ENCODE data around the gene THRSP. TPM values are rescaled to one million over a fixed set of nuclear protein-coding genes. Genes with fewer than 3 reads are reported as not detected.

Gene THRSP
- total and polyA plus RNA-seq, 2 of the 8 experiments (the other 6 are each of a cell fraction or from before 2014, with no cell fraction given), result 0.11 TPM; not detected in 1

DNA sequence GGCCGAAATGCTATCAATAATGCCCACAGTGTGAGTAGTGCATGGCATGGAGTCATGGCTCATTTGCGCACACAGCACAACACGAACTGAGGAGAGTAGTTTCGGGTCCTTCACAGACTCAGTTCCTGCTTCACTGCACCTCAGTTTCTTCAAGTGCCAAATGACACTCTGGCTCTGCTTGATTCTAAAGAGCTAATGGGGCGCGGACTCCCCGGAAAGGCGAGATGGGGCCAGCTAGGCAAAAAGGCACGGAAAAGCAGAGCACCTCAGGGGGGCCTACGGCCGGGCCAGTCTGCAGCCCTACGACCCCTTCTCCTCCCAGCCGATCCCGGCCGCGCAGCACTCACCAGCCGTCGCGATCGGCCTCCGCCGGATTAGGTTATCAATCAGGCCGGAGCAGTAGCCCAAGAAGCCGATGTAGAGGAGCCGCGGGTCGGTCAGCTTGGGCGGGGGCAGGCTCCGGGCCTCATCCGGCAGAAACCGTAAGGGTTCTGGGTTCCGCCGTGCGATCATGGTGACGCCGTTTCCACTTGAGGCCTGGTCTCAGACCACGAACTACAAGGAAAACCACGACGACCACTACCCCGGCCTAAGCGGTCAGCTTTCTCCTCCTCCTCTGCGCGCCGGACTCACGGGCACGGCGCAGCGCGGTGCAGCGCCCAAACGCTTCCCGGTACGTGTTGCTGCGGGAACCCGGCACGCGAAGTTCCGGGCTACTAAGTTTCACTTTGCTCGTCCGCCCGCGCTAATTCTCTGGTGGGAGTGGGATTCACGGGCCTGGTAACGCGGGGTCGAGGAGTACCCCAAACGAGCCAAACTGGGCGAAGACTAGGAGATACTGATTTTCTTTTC is 15.8 kb downstream of the THRSP start, which contains the start of gene NDUFC2 (continued):
- TF ChIP-seq, protein P1, sequence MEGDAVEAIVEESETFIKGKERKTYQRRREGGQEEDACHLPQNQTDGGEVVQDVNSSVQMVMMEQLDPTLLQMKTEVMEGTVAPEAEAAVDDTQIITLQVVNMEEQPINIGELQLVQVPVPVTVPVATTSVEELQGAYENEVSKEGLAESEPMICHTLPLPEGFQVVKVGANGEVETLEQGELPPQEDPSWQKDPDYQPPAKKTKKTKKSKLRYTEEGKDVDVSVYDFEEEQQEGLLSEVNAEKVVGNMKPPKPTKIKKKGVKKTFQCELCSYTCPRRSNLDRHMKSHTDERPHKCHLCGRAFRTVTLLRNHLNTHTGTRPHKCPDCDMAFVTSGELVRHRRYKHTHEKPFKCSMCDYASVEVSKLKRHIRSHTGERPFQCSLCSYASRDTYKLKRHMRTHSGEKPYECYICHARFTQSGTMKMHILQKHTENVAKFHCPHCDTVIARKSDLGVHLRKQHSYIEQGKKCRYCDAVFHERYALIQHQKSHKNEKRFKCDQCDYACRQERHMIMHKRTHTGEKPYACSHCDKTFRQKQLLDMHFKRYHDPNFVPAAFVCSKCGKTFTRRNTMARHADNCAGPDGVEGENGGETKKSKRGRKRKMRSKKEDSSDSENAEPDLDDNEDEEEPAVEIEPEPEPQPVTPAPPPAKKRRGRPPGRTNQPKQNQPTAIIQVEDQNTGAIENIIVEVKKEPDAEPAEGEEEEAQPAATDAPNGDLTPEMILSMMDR (IDR thresholded peaks at IDR 0.05; ENCODE audit: control extremely low read depth in 1 of 3, insufficient read depth in 1 of 3, low read depth in 1 of 3, low read length in 3 of 3), result 0 out of 4 replicates have a peak, but pooled peaks of 1 of the 3 experiments have one; percentile 4
- TF ChIP-seq POU5F1 (IDR thresholded peaks at IDR 0.05; ENCODE audit: low read depth, low read length), result no peak
- no peak for TF ChIP-seq HDAC6 (IDR thresholded peaks at IDR 0.05; ENCODE audit: low read depth, low read length)
- TF ChIP-seq TAF1 (IDR thresholded peaks at IDR 0.05; ENCODE audit: low read depth, low read length), result peak; percentile 99
- TF ChIP-seq ASH2L (IDR thresholded peaks at IDR 0.05; ENCODE audit: low read length), result peak; percentile 100
- TF ChIP-seq NANOG (IDR thresholded peaks at IDR 0.05; ENCODE audit: insufficient read depth, low read depth, low read length, poor library complexity, severe bottlenecking), result no peak
- no peak for TF ChIP-seq GTF2F1 (IDR thresholded peaks at IDR 0.05; ENCODE audit: borderline replicate concordance, low read depth, low read length)
- peak; percentile 85 to 98 for TF ChIP-seq POLR2A (IDR thresholded peaks at IDR 0.05; ENCODE audit: control extremely low read depth in 1 of 2, low read depth in 2 of 2, low read length in 2 of 2)
- peak; percentile 47; the same call in 1 of the 2 replicates for TF ChIP-seq SRF (IDR thresholded peaks at IDR 0.05; ENCODE audit: low read depth, low read length)
- TF ChIP-seq EZH2 (IDR thresholded peaks at IDR 0.05; ENCODE audit: low read depth, low read length, severe bottlenecking), result no peak
- TF ChIP-seq, protein P2, sequence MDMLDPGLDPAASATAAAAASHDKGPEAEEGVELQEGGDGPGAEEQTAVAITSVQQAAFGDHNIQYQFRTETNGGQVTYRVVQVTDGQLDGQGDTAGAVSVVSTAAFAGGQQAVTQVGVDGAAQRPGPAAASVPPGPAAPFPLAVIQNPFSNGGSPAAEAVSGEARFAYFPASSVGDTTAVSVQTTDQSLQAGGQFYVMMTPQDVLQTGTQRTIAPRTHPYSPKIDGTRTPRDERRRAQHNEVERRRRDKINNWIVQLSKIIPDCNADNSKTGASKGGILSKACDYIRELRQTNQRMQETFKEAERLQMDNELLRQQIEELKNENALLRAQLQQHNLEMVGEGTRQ (IDR thresholded peaks at IDR 0.05; ENCODE audit: low read length), result no peak
- TF ChIP-seq, protein P3, sequence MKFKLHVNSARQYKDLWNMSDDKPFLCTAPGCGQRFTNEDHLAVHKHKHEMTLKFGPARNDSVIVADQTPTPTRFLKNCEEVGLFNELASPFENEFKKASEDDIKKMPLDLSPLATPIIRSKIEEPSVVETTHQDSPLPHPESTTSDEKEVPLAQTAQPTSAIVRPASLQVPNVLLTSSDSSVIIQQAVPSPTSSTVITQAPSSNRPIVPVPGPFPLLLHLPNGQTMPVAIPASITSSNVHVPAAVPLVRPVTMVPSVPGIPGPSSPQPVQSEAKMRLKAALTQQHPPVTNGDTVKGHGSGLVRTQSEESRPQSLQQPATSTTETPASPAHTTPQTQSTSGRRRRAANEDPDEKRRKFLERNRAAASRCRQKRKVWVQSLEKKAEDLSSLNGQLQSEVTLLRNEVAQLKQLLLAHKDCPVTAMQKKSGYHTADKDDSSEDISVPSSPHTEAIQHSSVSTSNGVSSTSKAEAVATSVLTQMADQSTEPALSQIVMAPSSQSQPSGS (IDR thresholded peaks at IDR 0.05; ENCODE audit: low read length), result no peak; the same call in 1 of the 2 replicates
- TF ChIP-seq TAF7 (optimal IDR thresholded peaks at IDR 0.05; ENCODE audit: borderline replicate concordance, low read depth, low read length), result peak; percentile 91
- no peak for TF ChIP-seq JUND (IDR thresholded peaks at IDR 0.05; ENCODE audit: low read length)
- no peak for TF ChIP-seq SP4 (IDR thresholded peaks at IDR 0.05; ENCODE audit: low read length)
- 0 out of 2 replicates have a peak, but pooled peaks have one; percentile 44 for TF ChIP-seq EGR1 (IDR thresholded peaks at IDR 0.05; ENCODE audit: borderline replicate concordance, low read depth, low read length)
- peak; percentile 52 for TF ChIP-seq SAP30 (IDR thresholded peaks at IDR 0.05; ENCODE audit: insufficient read depth, insufficient replicate concordance, low read length)
- no peak for TF ChIP-seq TEAD4 (IDR thresholded peaks at IDR 0.05; ENCODE audit: low read depth, low read length)
